Renal cortical epithelial cell (primary cell): ENCODE results near the gene CFAP100. TPM values are rescaled to one million over a fixed set of nuclear protein-coding genes. Genes with fewer than 3 reads are reported as not detected.

ENCODE experiments used
- DNase-seq: peaks from one replicate; pipeline ENCODE4 v3.0.0-alpha.2; 2011; ENCODE audit warnings: low read depth
- total RNA-seq: library from RNA; depleted of rRNA; stranded (reverse); fragments of >200 nt; gene quantifications from 2 replicates; pipeline ENCODE4 v1.2.3, GENCODE V29; 2014

The CFAP100 gene
- total RNA-seq, 1 donor from 2014 or later, result not detected

DNA sequence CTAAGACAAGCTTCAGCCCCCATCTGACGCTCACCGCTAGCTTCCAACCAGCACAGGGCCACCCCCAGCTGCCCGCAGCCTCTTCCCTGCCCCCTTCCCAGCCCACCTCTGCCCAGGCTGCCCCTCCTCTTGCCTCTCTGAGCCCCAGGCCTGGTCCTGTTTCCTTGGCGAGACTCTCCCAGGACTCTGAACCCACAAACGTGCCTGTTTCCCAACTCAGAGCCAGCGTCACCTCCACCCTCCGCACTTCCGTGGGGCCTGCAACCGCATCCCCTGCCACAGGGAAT lies 45.9 kb downstream of the CFAP100 start:
- no peak for DNase-seq

DNA sequence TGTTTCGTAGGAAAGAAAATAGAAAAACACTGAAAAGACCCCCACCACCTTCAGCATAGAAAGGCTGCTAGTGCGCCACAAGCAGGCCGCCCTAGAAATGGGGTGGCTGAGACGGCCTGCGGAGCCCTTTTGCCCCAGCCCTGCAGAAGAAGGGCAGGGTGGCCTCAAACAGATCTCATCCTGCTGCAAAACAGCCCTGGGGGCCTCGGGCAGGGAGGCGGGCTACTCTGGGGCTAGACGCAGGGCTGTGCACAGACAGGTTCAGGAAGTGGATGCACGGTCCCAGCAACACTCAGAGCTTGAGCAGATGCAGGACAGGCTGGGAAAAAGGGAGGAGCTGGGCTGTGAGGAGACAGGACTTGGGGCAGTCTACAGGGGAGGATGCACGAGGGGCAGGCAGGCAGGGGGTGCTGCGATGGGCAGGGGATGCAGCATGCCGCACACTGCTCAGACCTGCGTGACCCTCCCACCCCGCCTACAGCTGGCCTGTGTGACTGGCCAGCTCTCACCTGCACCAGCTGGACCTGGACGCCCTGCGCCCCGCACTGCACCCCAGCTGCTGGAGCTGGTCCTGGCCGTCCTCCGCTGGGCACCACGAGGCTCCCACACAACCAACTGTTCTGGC lies 46.7 kb downstream of the CFAP100 start:
- DNase-seq, result no peak

DNA sequence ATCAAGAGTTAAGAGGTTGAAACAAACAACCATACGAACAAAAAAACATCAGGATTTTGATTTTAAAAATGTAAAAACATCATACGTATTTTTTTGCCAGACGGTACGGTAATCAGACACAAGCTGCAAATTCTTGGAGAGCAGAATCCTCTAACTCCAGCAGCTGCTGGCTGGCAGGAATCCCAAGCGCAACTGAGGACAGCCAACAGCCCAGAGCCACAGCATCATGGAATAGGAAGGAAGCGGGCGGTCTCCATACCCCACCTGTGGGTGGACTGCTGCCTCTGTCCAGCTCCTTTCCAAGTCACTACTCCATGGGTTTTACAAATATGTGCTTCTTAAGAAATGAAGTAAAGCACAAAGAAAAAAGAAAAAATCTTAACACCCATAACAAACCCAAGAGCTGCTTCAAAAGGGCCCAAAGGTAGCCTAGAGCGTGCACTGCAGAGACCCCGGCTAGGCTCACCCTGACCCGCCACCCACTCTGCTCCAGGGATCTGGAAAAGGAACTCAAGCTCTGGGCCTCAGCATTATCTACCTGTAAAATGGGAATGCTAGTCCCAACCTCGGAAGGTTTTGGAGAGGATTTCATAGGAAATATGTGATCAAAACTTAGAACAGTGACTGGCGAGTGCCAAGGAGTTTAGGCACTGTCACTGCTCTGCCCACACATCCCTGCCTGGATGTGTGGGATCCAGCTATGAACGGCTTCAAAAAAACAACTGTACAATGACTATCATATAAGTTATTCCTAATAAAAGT lies 47.6 kb downstream of the CFAP100 start:
- DNase-seq, result no peak

DNA sequence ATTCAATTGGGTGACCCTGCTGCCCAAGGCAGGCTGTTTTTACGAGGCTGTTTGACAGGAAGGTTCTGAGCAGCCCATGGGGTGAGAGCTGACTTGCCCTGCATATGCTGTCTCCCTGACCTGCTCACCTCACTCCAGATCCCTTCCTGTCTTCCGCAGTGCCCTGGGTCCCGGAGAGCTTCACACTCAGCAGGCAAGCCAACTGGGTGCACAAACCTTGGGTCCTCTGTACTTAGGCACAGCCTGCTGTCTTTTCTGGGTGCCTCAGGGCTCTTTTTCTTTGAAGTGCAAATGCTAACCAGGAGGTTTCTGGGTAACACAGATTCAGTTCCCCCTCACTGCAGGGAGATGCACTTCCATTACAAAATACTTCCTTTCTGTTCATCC lies 48.1 kb downstream of the CFAP100 start:
- DNase-seq, result no peak

DNA sequence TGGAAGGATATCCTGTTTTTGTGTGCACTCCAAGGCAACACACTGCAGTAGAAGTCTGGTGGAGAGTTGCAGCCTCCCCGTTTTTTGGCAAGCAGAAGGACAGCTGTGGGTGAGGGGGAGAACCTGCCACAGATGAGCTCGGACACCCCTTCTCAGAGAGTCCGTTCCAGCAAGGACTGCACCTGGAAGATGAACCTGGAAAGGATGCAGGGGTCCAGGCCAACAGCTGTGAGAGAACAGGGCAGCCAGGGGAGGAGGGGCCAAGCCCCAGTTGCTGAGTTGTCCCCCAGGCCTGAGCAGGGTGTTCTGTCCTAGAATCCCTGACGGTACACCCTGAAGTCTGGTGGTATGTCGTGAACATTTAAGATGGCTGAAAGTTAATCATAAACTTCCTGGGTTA lies 50.8 kb downstream of the CFAP100 start:
- DNase-seq, result peak; percentile 23

DNA sequence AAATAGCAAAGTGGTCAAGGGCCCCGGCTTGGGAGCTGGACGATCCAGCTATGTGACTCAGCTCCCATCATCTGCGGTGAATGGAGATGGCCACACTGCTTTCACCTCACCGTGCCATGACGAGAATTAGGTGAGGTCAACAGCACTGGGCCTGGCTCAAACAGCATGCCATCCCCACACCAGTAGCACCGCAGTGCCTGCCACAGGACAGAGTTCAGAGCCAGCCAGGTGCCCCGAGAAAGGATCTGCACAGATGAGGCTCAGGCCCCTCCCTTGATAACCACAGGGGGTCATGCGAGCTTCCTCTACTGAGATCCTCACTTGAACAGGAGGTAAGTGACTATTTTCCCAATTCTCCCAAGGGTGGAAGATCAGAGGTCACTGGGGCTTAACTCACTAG lies 51.6 kb downstream of the CFAP100 start:
- DNase-seq, result no peak

DNA sequence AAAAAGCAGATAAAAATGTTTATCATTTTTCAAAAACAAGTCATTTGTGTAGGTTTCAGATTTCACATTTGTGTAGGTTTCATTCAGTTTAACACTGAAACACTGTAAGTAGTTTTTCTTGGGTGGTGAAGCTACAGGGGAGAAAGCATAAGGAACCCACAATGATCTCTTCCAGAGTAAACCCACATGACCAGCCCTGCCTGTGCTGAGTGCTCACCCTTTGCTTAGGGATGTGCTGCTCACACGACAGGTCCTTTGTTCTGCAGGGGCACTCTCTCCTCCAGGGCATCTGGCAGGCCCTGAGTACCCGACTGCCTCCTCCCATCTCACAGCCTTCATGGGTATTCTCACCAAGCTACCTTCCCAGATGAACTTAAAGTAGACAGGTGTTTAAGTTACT lies 52.1 kb downstream of the CFAP100 start:
- DNase-seq, result no peak

DNA sequence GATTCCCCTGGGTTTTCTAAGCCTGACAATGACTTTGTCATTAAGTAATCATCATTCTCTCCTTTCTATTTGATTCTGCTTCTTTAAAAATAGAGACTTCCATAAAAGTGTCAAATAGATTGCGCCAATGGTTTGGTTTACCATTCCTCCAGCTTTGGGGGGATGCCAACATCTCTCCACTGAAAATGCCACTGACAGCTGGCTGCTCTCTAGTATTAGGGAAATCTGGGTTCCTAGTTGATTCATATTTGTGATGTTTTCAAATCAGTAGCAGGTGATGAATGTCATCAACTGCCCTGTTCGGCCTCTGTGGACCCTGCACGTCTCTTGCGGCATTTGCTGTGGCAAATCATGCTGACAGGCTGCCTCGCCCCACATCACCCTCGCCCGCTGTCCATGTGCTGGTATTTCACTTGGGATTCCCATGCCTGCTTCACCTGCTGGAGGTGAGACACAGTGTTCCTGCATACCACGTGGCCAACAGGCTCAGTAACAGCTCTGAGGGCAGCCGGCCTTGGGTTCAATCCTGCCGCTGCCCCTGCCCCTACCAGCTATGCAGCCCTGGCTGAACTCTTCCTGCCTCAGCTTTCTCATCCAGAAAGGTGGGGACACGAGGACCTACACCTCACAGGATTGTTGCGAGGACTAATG lies 52.9 kb downstream of the CFAP100 start:
- no peak for DNase-seq

DNA sequence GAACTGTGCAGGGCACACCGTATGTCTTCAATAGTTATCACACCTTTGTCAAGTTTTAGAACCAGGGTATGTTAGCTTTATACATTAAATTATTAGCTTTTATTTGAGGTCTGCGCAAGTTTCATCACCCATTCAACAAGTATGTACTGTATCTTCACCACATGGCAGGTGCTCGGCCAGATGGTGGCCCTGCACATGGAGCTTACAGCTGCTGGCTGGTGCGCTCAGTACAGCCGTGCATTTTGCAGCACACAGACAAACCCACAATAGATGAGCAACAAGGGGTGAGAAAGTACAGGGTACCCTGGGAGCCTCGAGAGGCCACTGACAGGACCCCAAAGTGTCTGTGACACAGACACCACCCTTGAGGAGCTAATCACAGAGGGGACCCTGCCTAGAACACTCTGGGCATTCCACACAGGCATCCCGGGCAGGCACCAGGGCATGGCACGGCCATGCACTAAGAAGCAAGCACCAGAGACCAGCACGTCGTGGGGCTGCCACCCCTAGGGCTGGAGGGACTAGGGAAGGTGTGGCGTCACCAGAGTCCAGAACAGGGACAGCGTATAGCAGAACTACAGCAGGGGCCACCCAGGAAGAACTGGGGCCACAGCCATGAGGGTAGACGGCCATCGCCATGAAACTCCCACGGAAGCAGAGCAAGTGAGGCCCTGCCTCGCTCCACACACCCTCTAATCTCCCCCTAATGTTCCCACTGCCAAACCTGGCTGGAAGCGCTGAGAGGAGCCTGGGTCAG lies 53.6 kb downstream of the CFAP100 start:
- no peak for DNase-seq

DNA sequence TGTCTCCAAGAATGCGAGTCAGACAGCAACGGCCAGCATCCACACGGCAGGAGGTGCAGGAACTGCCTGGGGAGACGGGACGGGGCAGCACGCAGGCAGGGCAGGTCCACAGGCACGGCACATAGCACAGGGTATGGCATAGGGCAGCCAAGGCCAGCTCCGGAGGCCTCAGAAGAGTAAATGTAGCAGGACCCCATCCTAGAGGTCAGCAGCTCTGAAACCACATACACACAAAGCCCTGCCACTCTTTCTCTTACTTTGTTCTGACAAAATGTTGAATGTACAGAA lies 54.1 kb downstream of the CFAP100 start:
- DNase-seq, result no peak

DNA sequence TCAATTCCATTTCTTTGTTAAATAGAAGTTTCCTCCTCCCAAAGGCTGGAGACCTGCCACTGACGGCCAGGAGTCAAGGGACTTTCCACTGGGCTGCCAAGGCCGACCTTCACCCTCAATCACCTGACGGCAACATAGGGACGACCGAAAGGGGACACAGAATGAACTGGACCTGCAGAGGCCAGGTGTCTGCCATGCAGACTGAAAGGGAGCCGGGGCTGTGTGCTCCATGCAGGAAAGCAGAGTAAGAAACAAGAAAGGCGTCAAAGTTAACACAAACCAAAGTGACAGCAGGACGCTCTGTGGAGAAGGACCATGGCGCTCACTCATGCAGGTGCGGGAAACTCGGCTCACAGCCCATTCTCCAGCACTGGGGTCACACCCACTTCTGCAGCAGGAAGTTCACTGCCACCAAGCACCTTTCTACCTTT lies 54.9 kb downstream of the CFAP100 start:
- DNase-seq, result no peak

DNA sequence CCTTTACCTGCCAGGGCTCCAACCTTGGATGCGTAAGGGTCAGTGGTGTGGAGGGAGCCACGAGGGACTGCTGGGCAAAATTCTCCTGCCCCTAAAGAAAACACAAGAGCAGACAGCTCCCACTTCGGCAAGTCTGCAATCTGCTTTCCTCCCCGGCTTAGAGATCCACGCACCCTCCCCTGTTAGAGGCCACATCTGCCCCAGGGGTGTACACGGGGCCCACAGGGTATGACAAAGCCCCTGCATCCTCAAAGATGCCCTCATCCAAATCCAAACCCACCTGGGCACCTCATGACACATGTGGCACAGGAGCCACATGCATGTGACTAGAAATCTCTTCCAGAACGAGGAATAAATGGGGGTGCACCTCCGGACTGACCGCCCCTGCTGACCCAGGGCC lies 55.5 kb downstream of the CFAP100 start:
- no peak for DNase-seq

DNA sequence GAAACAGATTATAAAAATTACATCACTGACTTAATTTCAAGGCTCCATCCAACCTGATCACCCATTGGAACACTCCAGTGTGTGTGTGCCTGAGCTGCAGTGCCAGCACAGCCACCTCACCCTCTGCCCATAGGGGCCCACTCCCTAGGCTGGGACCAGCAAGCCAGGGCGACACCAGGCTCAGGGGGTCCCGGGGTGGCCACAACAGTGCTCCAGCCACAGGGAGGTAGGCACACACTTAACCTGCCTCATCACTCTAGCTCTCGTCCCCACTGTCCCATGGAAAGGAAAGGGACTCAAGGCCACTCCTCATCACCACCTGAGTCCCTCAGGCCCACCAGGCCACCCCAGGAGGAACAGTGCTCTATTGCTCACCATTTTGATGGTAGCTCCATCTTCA lies 56.0 kb downstream of the CFAP100 start:
- no peak for DNase-seq

DNA sequence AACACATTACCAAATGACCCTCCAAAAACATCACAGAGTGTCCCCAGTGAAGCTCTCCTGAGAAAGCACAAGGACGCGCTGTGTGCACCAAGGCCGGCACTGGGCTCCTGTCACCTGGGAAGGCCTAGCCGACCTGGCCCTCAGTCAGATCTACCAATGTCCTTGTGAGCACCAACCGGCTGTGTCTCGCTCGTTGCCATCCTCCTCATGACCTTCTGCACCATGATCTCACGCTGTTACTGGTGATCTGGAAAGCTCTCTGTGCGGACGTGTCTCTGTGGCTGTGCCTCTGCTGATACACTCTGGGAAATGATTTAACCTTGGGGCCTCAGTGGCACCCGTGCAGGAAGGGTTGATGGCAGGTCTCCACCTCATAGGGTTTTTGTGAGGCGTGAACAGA lies 56.8 kb downstream of the CFAP100 start:
- no peak for DNase-seq

DNA sequence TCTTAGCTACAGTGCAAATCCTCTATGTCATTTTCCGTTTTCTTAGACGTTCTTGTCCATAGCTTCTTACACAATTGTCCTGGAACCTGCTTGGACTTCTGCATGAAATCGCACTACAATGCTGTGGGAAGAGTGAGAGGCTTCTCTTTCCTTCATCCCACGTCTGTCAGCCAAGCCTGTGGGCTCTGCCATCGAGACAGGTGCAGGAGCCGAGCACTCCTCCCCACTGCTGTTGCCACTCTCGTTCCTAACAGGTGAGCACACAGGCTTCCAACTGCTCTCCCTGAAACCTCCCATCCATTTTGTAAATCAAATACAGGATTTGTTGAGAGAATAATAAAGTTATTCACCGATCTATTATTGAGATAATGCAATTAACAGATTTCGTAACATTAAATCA lies 57.5 kb downstream of the CFAP100 start:
- DNase-seq, result no peak

DNA sequence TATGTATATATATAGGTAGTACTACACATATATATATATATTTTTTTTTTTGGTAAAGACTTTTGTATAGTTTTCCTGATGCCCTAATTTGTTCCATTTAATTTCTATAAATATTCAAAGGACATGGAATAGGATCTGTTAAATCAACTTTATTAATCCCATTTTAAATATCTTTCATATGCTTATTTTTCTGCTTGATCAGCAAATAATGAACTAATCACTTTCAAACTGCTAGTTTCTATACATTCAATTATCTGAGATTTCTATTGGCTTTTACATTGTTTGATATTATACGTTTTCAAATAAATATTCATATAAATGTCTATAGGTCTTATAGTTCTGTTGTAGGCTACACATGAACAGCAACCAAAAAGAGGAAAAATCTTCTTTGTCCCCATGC lies 59.3 kb downstream of the CFAP100 start:
- DNase-seq, result no peak

DNA sequence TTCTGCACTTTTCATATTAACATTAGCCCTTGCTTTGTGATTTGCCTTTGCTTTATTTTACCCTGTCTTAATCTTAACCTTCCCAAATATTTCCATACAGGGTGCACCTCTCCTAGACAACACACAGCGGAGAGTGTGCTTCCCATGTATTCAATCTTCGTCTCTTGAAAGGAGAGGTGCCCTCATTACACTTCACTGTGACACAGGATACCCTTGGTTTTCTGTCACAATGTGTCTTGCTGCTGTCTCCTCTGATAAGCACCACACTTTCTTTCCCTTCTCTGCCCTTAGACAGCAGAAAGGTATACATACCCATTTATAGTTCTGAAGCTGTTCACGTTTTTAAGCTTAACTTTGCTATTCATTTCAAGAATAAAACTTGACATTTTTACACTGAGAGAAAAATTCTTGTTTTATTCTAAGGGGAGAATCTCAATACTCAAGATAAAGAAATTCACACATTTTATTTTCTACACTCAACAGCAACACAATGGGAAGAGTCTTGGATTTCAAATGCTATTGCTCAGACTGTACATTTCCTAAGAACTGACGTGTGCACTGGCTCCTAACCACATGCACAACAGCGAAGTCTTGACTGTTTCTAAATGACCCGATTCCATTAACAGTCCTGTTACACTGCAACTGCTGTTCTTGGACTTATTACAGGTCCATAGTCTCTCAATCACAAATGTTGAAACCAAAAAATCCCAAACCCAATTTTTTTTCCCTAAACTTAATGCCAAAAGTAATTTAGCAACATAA lies 59.9 kb downstream of the CFAP100 start:
- no peak for DNase-seq

DNA sequence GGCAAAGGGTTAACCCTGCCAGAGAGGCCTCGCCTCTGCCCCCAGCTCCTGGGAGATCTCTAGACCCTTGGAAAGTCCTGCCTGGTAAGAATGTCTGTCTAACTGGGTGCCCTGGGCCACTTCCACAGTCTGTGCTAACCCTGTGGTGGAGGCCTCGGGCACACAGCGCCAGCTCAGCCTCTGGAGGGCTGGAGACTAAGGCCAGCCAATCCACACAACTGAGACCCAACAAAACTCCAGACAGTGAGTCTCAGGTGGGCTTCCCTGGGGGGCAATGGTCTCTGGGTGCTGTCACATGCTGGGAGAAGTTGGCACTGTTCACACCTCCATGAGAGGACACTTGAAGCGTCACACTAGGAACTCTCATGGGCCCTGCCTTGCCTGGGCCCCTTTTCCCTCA lies 61.5 kb downstream of the CFAP100 start:
- no peak for DNase-seq

DNA sequence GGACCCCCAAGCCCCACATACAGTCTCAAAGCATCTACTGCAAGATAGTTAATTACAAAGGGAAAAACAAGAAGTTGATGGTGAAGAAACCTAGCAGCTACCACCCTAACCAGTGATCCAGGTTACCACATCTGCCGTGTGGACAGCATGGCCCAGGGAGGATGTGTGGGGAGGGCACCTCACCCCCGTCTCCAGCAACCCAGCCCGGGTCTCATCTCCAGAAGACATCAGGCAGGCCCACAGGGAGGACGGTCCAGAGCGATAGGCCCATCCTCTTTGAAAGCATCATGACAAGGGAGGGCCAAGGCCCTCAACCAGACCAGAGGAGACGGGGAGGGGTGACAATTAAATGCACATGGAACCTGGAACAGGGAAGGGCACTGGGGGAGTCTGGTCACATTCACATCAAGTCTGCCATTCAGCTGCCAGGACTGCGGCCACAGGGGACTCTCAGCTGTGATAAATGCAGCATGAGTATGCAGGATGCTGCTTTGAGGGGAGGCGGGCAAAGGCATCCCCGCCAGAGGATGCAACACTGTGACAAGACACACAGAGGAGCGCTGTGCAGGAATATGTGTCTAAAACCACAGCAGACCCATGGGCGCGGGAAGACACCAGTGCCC lies 62.2 kb downstream of the CFAP100 start:
- DNase-seq, result no peak

DNA sequence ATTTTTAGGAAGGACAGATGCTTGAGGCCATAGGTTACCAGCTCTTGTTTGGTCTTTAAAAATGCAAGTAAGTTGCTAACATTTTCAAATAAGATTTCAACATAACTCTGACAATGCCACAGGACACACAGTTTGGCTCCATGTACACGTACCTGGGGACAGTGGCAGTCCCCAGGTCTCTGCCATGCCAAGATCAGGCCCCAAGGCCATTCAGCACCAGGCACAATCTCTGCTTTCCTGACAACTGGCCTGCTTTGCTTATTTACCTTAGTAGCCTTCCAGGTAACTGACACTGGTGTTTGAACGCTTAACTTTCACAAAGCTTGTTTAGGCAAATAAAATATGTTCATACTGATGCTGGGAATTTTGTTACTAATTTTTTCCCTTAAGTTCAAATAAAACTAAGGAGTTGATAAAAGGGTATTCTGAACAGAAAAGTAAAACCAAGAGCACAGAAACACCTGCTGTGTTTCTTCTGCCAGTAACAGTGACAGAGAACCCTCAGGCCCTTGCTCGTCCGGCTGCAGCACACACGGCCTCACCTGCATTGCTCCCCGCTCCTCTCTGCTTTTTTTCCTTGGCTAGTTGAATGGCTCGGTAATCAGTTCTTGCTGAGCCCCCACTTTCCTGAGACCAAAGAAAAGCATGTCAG lies 64.5 kb downstream of the CFAP100 start:
- no peak for DNase-seq

DNA sequence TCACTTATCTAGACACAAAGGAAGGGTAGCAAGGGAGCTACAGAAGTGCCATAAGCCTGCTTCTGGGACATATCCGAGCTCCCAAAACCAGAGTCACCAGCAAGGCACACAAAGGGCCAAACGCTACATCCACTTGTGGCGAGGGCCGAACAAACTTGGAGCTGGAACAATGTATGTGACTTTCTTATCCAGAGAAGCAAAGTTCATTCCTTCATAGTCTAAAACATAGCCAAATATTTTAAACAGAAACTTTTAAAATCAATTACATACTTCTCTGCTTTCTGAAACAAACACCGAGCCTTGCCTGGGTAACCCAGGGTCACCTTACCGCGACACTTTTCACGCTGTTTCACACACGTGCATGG lies 65.0 kb downstream of the CFAP100 start:
- DNase-seq, result no peak
